DND-41 (cell line): Measurements from ENCODE around the gene SCN5A.

Experiments
- EZH2 ChIP-seq: IDR thresholded peaks from 3 replicates; pipeline ENCODE4 v1.6.1; 2012; ENCODE audit warnings: borderline replicate concordance, low read depth, mild to moderate bottlenecking, moderate library complexity, low read length, inconsistent platforms; ENCODE audit not compliant: severe bottlenecking
- TF ChIP-seq, protein P1 (sequence below): IDR thresholded peaks from 2 replicates; pipeline ENCODE4 v1.5.1; 2012; ENCODE audit warnings: borderline replicate concordance, low read length, moderate library complexity, mild to moderate bottlenecking; ENCODE audit not compliant: poor library complexity, severe bottlenecking; ENCODE audit errors: extremely low read depth

GRCh38 chr3:38588995-38589937 lies 60.2 kb downstream of the SCN5A start:
- TF ChIP-seq EZH2, result no peak
- TF ChIP-seq, protein P1, sequence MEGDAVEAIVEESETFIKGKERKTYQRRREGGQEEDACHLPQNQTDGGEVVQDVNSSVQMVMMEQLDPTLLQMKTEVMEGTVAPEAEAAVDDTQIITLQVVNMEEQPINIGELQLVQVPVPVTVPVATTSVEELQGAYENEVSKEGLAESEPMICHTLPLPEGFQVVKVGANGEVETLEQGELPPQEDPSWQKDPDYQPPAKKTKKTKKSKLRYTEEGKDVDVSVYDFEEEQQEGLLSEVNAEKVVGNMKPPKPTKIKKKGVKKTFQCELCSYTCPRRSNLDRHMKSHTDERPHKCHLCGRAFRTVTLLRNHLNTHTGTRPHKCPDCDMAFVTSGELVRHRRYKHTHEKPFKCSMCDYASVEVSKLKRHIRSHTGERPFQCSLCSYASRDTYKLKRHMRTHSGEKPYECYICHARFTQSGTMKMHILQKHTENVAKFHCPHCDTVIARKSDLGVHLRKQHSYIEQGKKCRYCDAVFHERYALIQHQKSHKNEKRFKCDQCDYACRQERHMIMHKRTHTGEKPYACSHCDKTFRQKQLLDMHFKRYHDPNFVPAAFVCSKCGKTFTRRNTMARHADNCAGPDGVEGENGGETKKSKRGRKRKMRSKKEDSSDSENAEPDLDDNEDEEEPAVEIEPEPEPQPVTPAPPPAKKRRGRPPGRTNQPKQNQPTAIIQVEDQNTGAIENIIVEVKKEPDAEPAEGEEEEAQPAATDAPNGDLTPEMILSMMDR, result no peak
